GM12878 (cell line): Measurements from ENCODE around the gene LETM1. TPM values are rescaled to one million over a fixed set of nuclear protein-coding genes. Genes with fewer than 3 reads are reported as not detected.

Experiments used
- ATAC-seq: fragments of 200-7000 bp; cut with Tn5 transposase; 3 replicates; pipeline ENCODE4 v1.9.1; 2020; ENCODE audit warnings: mild to moderate bottlenecking, moderate library complexity
- BruUV-seq: library from RNA; stranded (reverse); fragments of 400-500 nt; replicated peaks from 2 replicates; lab custom pipeline; 2021; lab: Mats Ljungman, UMichigan
- CTCF ChIA-PET: fragments of 300-600 bp; sonication (Branson Sonifier 250); formaldehyde crosslinking; extraction: SDS; loops from one replicate; lab custom pipeline; 2021; ENCODE audit warnings: inconsistent platforms; lab: Yijun Ruan, JAX
- POLR2A ChIA-PET: fragments of 350-600 bp; formaldehyde crosslinking; extraction: SDS; loops from one replicate; lab custom pipeline; 2021; ENCODE audit warnings: inconsistent platforms; lab: Charles Lee
- RAD21 ChIA-PET: fragments of 300-600 bp; sonication (Branson Sonifier 250); formaldehyde crosslinking; loops from one replicate; lab custom pipeline; 2023; ENCODE audit warnings: antibody characterized with exemption; ENCODE audit not compliant: unreplicated experiment; lab: Charles Lee
- SMC1A ChIA-PET: fragments of 300-600 bp; sonication (Branson Sonifier 250); formaldehyde crosslinking; loops from one replicate; lab custom pipeline; 2023; ENCODE audit not compliant: unreplicated experiment, uncharacterized antibody; lab: Charles Lee
- DNase-seq: peaks from one replicate; pipeline ENCODE4 v3.0.0-alpha.2; 2011; ENCODE audit warnings: low read depth, low spot score
- FAIRE-seq: peaks from 3 replicates; lab custom pipeline; 2011; peaks lifted over from hg19 to GRCh38; lab: Jason Lieb, UNC
- H2AFZ ChIP-seq: 2 replicates; pipeline ENCODE4 v1.6.0; 2011; ENCODE audit warnings: low read depth, low read length, control low read depth; ENCODE audit not compliant: control insufficient read depth
- H3K27ac ChIP-seq: 2 replicates; pipeline ENCODE4 v1.5.1; 2011; ENCODE audit warnings: control low read depth; ENCODE audit not compliant: control insufficient read depth, insufficient read depth
- H3K27me3 ChIP-seq, 2 experiments: replicated peaks in 1 of 2; 2 replicates each; pipeline versions ENCODE4 v1.6.0 to v1.6.1; 2011; ENCODE audit warnings: low read length in 1 of 2; ENCODE audit not compliant: control insufficient read depth in 2 of 2, insufficient read depth in 2 of 2
- H3K36me3 ChIP-seq, 2 experiments: 2 replicates each; pipeline ENCODE4 v1.5.1; 2011; ENCODE audit warnings: low read length in 1 of 2; ENCODE audit not compliant: control insufficient read depth in 2 of 2, insufficient read depth in 2 of 2
- H3K4me1 ChIP-seq: 2 replicates; pipeline ENCODE4 v1.6.1; 2011; ENCODE audit warnings: mild to moderate bottlenecking, low read length, moderate library complexity, mixed read lengths; ENCODE audit not compliant: control insufficient read depth, insufficient read depth
- H3K4me2 ChIP-seq: 2 replicates; pipeline ENCODE4 v1.6.0; 2011; ENCODE audit warnings: control low read depth; ENCODE audit not compliant: control insufficient read depth, insufficient read depth
- H3K4me3 ChIP-seq: fragments of 200-600 bp; sonication (generic); 2 replicates; pipeline ENCODE4 v1.5.1; 2016
- H3K79me2 ChIP-seq: 2 replicates; pipeline ENCODE4 v1.6.0; 2011; ENCODE audit warnings: low read length; ENCODE audit not compliant: control insufficient read depth, insufficient read depth
- H3K9ac ChIP-seq: 2 replicates; pipeline ENCODE4 v1.8.0; 2011; ENCODE audit warnings: low read length, control low read depth, mixed read lengths; ENCODE audit not compliant: control insufficient read depth, insufficient read depth
- H3K9me3 ChIP-seq: replicated peaks from 3 replicates; pipeline ENCODE4 v1.5.1; 2011; ENCODE audit warnings: mild to moderate bottlenecking, low read length; ENCODE audit not compliant: control insufficient read depth, insufficient read depth
- H4K20me1 ChIP-seq: 2 replicates; pipeline ENCODE4 v1.6.0; 2011; ENCODE audit not compliant: control insufficient read depth, insufficient read depth
- BRCA1 ChIP-seq: IDR thresholded peaks from 2 replicates; pipeline ENCODE4 v1.6.1; 2011; ENCODE audit warnings: low read depth, low read length, improper control_type of control experiment
- HCFC1 ChIP-seq: fragments of 150-350 bp; IDR thresholded peaks from 2 replicates; pipeline ENCODE4 v1.6.1; 2014; ENCODE audit warnings: low read length
- KAT2A ChIP-seq: conservative IDR thresholded peaks from 2 replicates; pipeline ENCODE4 v1.6.1; 2011; ENCODE audit warnings: low read depth, low read length; ENCODE audit not compliant: control insufficient read depth
- MXI1 ChIP-seq: fragments of 150-350 bp; IDR thresholded peaks from 2 replicates; pipeline ENCODE4 v1.6.1; 2011; ENCODE audit warnings: low read depth, mild to moderate bottlenecking, inconsistent platforms, low read length, improper control_type of control experiment
- NR2C2 ChIP-seq: IDR thresholded peaks from 2 replicates; pipeline ENCODE4 v1.6.1; 2011; ENCODE audit warnings: borderline replicate concordance, low read depth; ENCODE audit not compliant: control insufficient read depth, insufficient read length
- RCOR1 ChIP-seq: conservative IDR thresholded peaks from 2 replicates; pipeline ENCODE4 v1.6.1; 2012; ENCODE audit warnings: low read depth, low read length, improper control_type of control experiment
- SREBF2 ChIP-seq: IDR thresholded peaks from 2 replicates; pipeline ENCODE4 v1.6.1; 2012; ENCODE audit warnings: mild to moderate bottlenecking, low read length
- WGBS: methylation state at CpG from one replicate; pipeline ENCODE4 v1.1.6; 2016; ENCODE audit warnings: low lambda C conversion rate; ENCODE audit not compliant: insufficient replicate concordance, insufficient coverage; ENCODE audit errors: missing lambda C conversion rate; 5-methylcytosine and 5-hydroxymethylcytosine counted together
- in situ Hi-C: fragments of 300-500 bp; cut with MboI; formaldehyde crosslinking; loops from 9 replicates; pipeline ENCODE4 v1.14.3; 2018; ENCODE audit warnings: mixed read lengths
- intact Hi-C: fragments of 100-400 bp; cut with micrococcal nuclease; formaldehyde crosslinking; loops from one replicate; pipeline ENCODE4 v1.14.2; 2022; ENCODE audit not compliant: unreplicated experiment
- polyA plus RNA-seq, 11 experiments: library from polyadenylated mRNA; depleted of rRNA in 4 of 11; unstranded in 6 of 11; stranded (reverse) in 5 of 11; fragments of >200 nt; fragmentation: Nextera tagmentation in 4 of 11; fragmentation: Illumina TruSeq in 1 of 11; extraction: Ambion mirVana in 4 of 11; extraction: Trizol in 1 of 11; gene quantifications; 1 replicate in 1 of 11; 2 replicates in 10 of 11; pipeline versions ENCODE4 v1.2.1 to v1.2.3, GENCODE V29; 2011 to 2016; ENCODE audit warnings: inconsistent platforms in 2 of 11, missing spikeins in 2 of 11, low read depth in 1 of 11
- total RNA-seq, 4 experiments: library from RNA; depleted of rRNA in 3 of 4; stranded (reverse); fragments of >200 nt in 3 of 4; fragmentation: Illumina TruSeq in 1 of 4; extraction: Trizol in 1 of 4; gene quantifications; 2 replicates each; pipeline versions ENCODE4 v1.2.1 to v1.2.3, GENCODE V29; 2013 to 2021
- TF ChIP-seq, protein P1 (sequence below): fragments of 450-650 bp; IDR thresholded peaks from 2 replicates; pipeline ENCODE4 v1.6.1; 2017; ENCODE audit warnings: mild to moderate bottlenecking
- TF ChIP-seq, protein P2 (sequence below): IDR thresholded peaks from 2 replicates; pipeline ENCODE4 v1.6.1; 2011; ENCODE audit warnings: low read depth, mild to moderate bottlenecking, low read length, moderate library complexity, borderline replicate concordance; ENCODE audit errors: extremely low read depth

The LETM1 gene
- total and polyA plus RNA-seq, 10 of the 15 experiments (the other 5 are each of a cell fraction or from before 2014, with no cell fraction given): 2.6 to 65.2 (median 30.2) TPM

DNA sequence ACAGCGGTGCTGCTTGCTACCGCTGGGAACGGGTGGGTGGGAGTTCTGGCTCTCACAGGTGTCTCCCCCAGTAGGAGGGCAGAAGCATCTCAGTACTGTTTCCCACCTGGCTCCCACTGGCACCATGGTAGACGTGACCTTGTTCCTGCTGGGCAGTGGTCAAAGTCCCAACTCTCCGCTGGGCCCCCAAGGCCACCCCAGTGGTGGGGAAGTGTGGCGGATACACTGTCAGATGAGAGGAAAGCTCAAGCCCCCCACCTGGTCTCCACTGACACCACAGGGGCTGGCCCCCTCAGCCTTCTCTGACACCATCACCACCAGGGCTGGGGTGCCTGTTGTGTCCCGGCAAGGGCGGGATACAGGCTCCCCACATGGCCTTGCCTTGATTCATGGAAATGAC is 24.6 kb downstream of the LETM1 start:
- Histone ChIP-seq H3K27ac (no peak overlapping the region), H3K4me2 (no peak overlapping the region), H3K27me3 (no peaks in the 10 kb centered on the region), H3K4me1 (peaks cover 30% of the 10 kb centered on the region), H3K36me3 (peaks cover 18 to 33% of the 10 kb centered on the region in 2 experiments; a peak in 3 of 4 replicates), H2AFZ (no peak overlapping the region), H3K9me3 (no peaks in the 10 kb centered on the region), H3K9ac (no peak overlapping the region), H4K20me1 (no peaks in the 10 kb centered on the region), H3K4me3 (no peak overlapping the region), H3K79me2 (peaks cover 2% of the 10 kb centered on the region)
- FAIRE-seq (no peak), ATAC-seq (no peak), DNase-seq (no peak)
- 87% methylated on average over 8 of the region's 8 CpGs for WGBS
- ChIA-PET POLR2A (no interaction called here), RAD21 (no interaction called here), CTCF (interaction anchor here (2.5 kb wide), 1 partner anchor 68 kb away, joined by 9 read pairs; no protein-coding TSS in a partner anchor), SMC1A (interaction anchor here (1.4 kb wide), 1 partner anchor 69 kb away, joined by 3 read pairs; no protein-coding TSS in a partner anchor)
- TF ChIP-seq, protein P1, sequence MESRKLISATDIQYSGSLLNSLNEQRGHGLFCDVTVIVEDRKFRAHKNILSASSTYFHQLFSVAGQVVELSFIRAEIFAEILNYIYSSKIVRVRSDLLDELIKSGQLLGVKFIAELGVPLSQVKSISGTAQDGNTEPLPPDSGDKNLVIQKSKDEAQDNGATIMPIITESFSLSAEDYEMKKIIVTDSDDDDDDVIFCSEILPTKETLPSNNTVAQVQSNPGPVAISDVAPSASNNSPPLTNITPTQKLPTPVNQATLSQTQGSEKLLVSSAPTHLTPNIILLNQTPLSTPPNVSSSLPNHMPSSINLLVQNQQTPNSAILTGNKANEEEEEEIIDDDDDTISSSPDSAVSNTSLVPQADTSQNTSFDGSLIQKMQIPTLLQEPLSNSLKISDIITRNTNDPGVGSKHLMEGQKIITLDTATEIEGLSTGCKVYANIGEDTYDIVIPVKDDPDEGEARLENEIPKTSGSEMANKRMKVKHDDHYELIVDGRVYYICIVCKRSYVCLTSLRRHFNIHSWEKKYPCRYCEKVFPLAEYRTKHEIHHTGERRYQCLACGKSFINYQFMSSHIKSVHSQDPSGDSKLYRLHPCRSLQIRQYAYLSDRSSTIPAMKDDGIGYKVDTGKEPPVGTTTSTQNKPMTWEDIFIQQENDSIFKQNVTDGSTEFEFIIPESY: no peak
- TF ChIP-seq HCFC1: no peak
- TF ChIP-seq KAT2A: no peak
- no peak for TF ChIP-seq RCOR1
- no peak for TF ChIP-seq BRCA1
- no peak for TF ChIP-seq MXI1
- TF ChIP-seq NR2C2: no peak
- TF ChIP-seq, protein P2, sequence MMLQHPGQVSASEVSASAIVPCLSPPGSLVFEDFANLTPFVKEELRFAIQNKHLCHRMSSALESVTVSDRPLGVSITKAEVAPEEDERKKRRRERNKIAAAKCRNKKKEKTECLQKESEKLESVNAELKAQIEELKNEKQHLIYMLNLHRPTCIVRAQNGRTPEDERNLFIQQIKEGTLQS: no peak
- TF ChIP-seq SREBF2: no peak
- intact Hi-C loops (no loop called here), in situ Hi-C loops (no loop called here)
- BruUV-seq: no TSS peak
